ENCODE measurements around the gene CDKN1C. TPM values are rescaled to one million over a fixed set of nuclear protein-coding genes. Genes with fewer than 3 reads are reported as not detected.

CDKN1C gene
- total RNA-seq, 5 donors from 2014 or later (not counting 1 experiment from before 2014, with no cell fraction given), result 2.1 to 7.0 (median 5.3) TPM

DNA sequence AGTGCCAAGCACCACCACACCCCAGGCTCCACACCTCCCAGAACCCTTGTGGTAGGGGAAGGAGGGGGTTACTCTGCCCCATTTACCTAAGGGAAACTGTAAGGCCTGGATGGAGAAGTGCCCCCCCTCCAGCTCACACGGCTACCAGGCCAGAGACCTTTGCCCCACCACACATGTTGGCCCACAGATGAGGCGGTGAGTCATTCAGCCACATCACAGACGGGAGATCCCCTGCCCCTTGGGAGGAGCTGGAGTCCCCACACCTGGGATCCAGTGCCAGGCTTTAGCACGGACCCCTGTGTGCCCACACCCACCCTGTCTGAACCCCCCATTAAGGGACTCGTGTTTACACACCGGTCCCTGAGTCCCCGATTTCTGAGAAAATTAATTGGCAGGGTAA is 24.9 kb downstream of the CDKN1C start:
- POLR2A ChIA-PET, result no interaction called here
- peak in 2 of 35 experiments; percentile 14 to 15 for DNase-seq
- Histone ChIP-seq H3K27ac (ENCODE audit: low read length) (no peak overlapping the region), H3K4me1 (ENCODE audit: control insufficient read depth in 1 of 2, extremely low read depth in 1 of 2, insufficient read depth in 2 of 2, low read length in 2 of 2) (no peaks in the 10 kb centered on the region), H3K4me3 (ENCODE audit: control insufficient read depth in 1 of 2, extremely low read depth in 1 of 2, low read length in 1 of 2) (no peak overlapping the region), H3K27me3 (replicated peaks in 1 of 2; ENCODE audit: control insufficient read depth in 2 of 2, extremely low read depth in 1 of 2, insufficient read depth in 2 of 2, low read length in 1 of 2) (peaks cover 2 to 55% of the 10 kb centered on the region in 2 experiments), H3K36me3 (ENCODE audit: control insufficient read depth in 2 of 2, extremely low read depth in 1 of 2, insufficient read depth in 1 of 2, low read length in 1 of 2) (no peaks in the 10 kb centered on the region), H3K9me3 (no peaks in the 10 kb centered on the region)
- Mint-ChIP-seq H3K9me3 (no peaks in the 10 kb centered on the region), H3K27me3 (peaks cover 27 to 43% of the 10 kb centered on the region in 2 donors), H3K4me1 (no peaks in the 10 kb centered on the region), H3K27ac (no peak overlapping the region), H3K4me3 (no peak overlapping the region), H3K36me3 (no peaks in the 10 kb centered on the region)
- CTCF ChIA-PET, result interaction anchor here in 1 of 2 donors (0.6 kb wide), 1 partner anchor 189 kb away, joined by 3 read pairs; no protein-coding TSS in a partner anchor
- 28% methylated on average over 2 of the region's 7 CpGs for WGBS (ENCODE audit: insufficient coverage)
- ATAC-seq (replicated peaks in 1 of 4), result peak in 1 of 4 experiments; percentile 58

DNA sequence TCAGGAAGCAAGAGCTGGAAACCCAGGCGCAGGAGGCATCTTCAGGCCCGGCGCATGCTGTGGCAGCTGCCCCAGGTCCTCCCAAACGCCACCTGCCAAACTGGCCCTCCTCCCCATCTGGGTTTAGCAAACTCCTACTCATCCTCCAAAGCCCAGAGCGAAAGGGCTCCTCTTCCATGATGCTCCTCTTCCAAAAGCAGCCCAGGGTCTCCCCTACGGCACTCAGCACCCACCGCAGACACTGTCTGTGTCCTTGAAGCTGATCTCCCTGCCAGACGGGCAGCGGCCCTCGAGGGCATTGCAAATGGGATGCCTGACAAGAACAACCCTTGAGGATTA is 25.9 kb downstream of the CDKN1C start:
- WGBS (ENCODE audit: insufficient coverage), result 79% methylated on average over 9 of the region's 10 CpGs
- Histone ChIP-seq H3K36me3 (ENCODE audit: control insufficient read depth in 2 of 2, extremely low read depth in 1 of 2, insufficient read depth in 1 of 2, low read length in 1 of 2) (no peaks in the 10 kb centered on the region), H3K27me3 (replicated peaks in 1 of 2; ENCODE audit: control insufficient read depth in 2 of 2, extremely low read depth in 1 of 2, insufficient read depth in 2 of 2, low read length in 1 of 2) (peaks cover 2 to 49% of the 10 kb centered on the region in 2 experiments), H3K9me3 (no peaks in the 10 kb centered on the region), H3K27ac (ENCODE audit: low read length) (no peak overlapping the region), H3K4me3 (ENCODE audit: control insufficient read depth in 1 of 2, extremely low read depth in 1 of 2, low read length in 1 of 2) (no peak overlapping the region), H3K4me1 (ENCODE audit: control insufficient read depth in 1 of 2, extremely low read depth in 1 of 2, insufficient read depth in 2 of 2, low read length in 2 of 2) (no peaks in the 10 kb centered on the region)
- DNase-seq (no peak), ATAC-seq (replicated peaks in 1 of 4) (no peak)
- Mint-ChIP-seq H3K27me3 (peaks cover 22 to 36% of the 10 kb centered on the region in 2 donors), H3K4me1 (no peaks in the 10 kb centered on the region), H3K4me3 (no peak overlapping the region), H3K9me3 (no peaks in the 10 kb centered on the region), H3K27ac (no peak overlapping the region), H3K36me3 (no peaks in the 10 kb centered on the region)
- ChIA-PET POLR2A (no interaction called here), CTCF (no interaction called here)

DNA sequence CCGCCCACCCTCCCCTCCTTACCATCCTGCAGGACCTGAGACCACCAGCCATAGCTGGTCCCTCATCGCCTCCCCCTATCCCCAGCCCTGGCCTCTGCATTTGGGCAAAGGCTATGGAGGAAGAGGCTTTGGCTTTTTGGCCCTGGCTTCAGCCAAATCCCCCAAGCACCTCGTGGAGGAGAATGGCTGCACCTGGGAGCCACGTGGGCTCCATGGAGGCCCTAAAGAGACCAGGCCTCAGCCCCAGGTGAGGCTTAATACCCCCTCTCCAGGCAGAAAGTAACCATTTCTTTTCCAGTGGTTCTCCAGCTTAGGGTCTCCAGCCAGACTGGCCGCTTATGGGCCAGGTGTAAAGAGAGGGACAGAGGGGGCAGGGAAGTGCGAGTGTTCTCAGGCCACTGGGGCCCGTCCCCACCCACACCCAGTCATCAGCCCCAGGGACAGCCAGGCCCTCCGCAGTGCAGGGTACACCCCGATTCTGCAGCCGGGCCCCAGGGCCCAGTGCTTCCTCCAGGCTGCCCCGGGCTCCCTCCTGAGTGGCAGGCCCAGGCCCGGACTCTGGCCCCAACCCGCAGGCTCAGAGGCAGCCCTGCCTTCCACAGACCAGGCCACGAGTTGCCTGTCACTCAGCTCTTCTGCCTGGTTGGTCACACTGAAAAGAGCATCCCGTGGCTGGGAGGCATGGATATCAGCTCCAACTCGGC is 26.4 kb downstream of the CDKN1C start:
- POLR2A ChIA-PET, result no interaction called here
- Mint-ChIP-seq H3K27ac (no peak overlapping the region), H3K4me1 (no peaks in the 10 kb centered on the region), H3K9me3 (no peaks in the 10 kb centered on the region), H3K4me3 (no peak overlapping the region), H3K27me3 (peaks cover 17 to 31% of the 10 kb centered on the region in 2 donors), H3K36me3 (no peaks in the 10 kb centered on the region)
- CTCF ChIA-PET, result no interaction called here
- ATAC-seq (replicated peaks in 1 of 4), result no peak
- Histone ChIP-seq H3K36me3 (ENCODE audit: control insufficient read depth in 2 of 2, extremely low read depth in 1 of 2, insufficient read depth in 1 of 2, low read length in 1 of 2) (no peaks in the 10 kb centered on the region), H3K4me1 (ENCODE audit: control insufficient read depth in 1 of 2, extremely low read depth in 1 of 2, insufficient read depth in 2 of 2, low read length in 2 of 2) (no peaks in the 10 kb centered on the region), H3K4me3 (ENCODE audit: control insufficient read depth in 1 of 2, extremely low read depth in 1 of 2, low read length in 1 of 2) (no peak overlapping the region), H3K27ac (ENCODE audit: low read length) (no peak overlapping the region), H3K27me3 (replicated peaks in 1 of 2; ENCODE audit: control insufficient read depth in 2 of 2, extremely low read depth in 1 of 2, insufficient read depth in 2 of 2, low read length in 1 of 2) (peaks cover 2 to 44% of the 10 kb centered on the region in 2 experiments), H3K9me3 (no peaks in the 10 kb centered on the region)
- DNase-seq, result no peak
- WGBS (ENCODE audit: insufficient coverage), result 75% methylated on average over 12 of the region's 16 CpGs

DNA sequence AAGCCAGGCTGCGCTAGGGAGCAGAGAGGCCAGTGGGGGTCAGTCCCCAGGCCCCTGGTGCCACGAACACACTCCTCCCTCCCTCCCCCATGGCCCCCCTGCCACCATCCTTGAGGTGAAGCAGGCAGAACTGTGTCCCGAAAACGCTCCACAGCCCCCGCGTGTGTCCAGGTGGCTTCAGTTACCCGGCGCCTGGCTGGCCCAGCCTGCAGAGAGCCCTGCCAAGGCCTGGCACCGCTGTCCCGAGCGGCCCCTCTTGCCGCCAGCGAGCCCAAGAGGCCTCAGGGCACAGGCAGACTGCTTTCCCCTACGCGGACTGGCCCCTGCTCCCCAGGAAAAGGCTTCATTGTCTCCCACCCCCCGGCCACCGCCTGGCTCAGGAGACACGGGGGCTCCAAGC is 27.7 kb downstream of the CDKN1C start:
- ATAC-seq (replicated peaks in 1 of 4) (no peak), DNase-seq (no peak)
- Mint-ChIP-seq H3K27me3 (peaks cover 9 to 22% of the 10 kb centered on the region in 2 donors), H3K9me3 (no peaks in the 10 kb centered on the region), H3K4me1 (no peaks in the 10 kb centered on the region), H3K4me3 (no peak overlapping the region), H3K36me3 (no peaks in the 10 kb centered on the region), H3K27ac (no peak overlapping the region)
- ChIA-PET CTCF (no interaction called here), POLR2A (interaction anchor here in 1 of 2 donors (0.6 kb wide), 1 partner anchor 11 kb away, joined by 5 read pairs; no protein-coding TSS in a partner anchor)
- H3K27me3 ChIP-seq (replicated peaks in 1 of 2; ENCODE audit: control insufficient read depth in 2 of 2, extremely low read depth in 1 of 2, insufficient read depth in 2 of 2, low read length in 1 of 2), result peaks cover 0 to 33% of the 10 kb centered on the region in 2 experiments
- no peak overlapping the region for H3K4me3 ChIP-seq (ENCODE audit: control insufficient read depth in 1 of 2, extremely low read depth in 1 of 2, low read length in 1 of 2)
- H3K27ac ChIP-seq (ENCODE audit: low read length), result no peak overlapping the region
- 87% methylated on average over 16 of the region's 18 CpGs for WGBS (ENCODE audit: insufficient coverage)
- no peaks in the 10 kb centered on the region for H3K9me3 ChIP-seq
- no peaks in the 10 kb centered on the region for H3K36me3 ChIP-seq (ENCODE audit: control insufficient read depth in 2 of 2, extremely low read depth in 1 of 2, insufficient read depth in 1 of 2, low read length in 1 of 2)
- no peaks in the 10 kb centered on the region for H3K4me1 ChIP-seq (ENCODE audit: control insufficient read depth in 1 of 2, extremely low read depth in 1 of 2, insufficient read depth in 2 of 2, low read length in 2 of 2)

DNA sequence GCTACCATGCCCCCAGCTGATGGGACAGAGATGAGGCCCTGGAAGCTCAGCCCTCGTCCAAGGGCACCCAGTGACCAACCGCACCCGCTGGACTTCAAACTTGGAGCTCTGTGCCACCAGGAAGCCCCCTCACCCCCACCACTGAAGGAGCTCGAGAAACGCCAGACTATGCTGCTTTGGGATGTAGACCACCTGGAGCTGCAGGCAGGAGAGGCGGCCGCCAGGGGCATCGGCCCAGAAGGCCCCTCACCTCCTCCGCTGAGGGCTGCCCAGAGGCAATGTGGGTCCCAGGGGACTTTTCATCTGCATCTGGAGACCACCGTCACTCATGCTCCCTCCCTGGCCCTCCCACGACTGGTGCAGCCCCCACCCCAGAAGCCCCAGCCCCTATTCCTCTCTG is 28.3 kb downstream of the CDKN1C start:
- ATAC-seq (replicated peaks in 1 of 4), result no peak
- H3K27me3 Mint-ChIP-seq, result peaks cover 9 to 22% of the 10 kb centered on the region in 2 donors
- Histone ChIP-seq H3K27ac (ENCODE audit: low read length) (no peak overlapping the region), H3K27me3 (replicated peaks in 1 of 2; ENCODE audit: control insufficient read depth in 2 of 2, extremely low read depth in 1 of 2, insufficient read depth in 2 of 2, low read length in 1 of 2) (peaks cover 0 to 30% of the 10 kb centered on the region in 2 experiments), H3K9me3 (no peaks in the 10 kb centered on the region), H3K4me1 (ENCODE audit: control insufficient read depth in 1 of 2, extremely low read depth in 1 of 2, insufficient read depth in 2 of 2, low read length in 2 of 2) (no peaks in the 10 kb centered on the region), H3K36me3 (ENCODE audit: control insufficient read depth in 2 of 2, extremely low read depth in 1 of 2, insufficient read depth in 1 of 2, low read length in 1 of 2) (no peaks in the 10 kb centered on the region), H3K4me3 (ENCODE audit: control insufficient read depth in 1 of 2, extremely low read depth in 1 of 2, low read length in 1 of 2) (no peak overlapping the region)
- ChIA-PET CTCF (no interaction called here), POLR2A (interaction anchor here in 1 of 2 donors (0.6 kb wide), 1 partner anchor 11 kb away, joined by 5 read pairs; no protein-coding TSS in a partner anchor)
- H3K9me3 Mint-ChIP-seq, result no peaks in the 10 kb centered on the region
- no peak overlapping the region for H3K27ac Mint-ChIP-seq
- H3K36me3 Mint-ChIP-seq, result no peaks in the 10 kb centered on the region
- no peaks in the 10 kb centered on the region for H3K4me1 Mint-ChIP-seq
- H3K4me3 Mint-ChIP-seq, result no peak overlapping the region
- WGBS (ENCODE audit: insufficient coverage), result 81% methylated on average over 6 of the region's 11 CpGs
- DNase-seq, result no peak

DNA sequence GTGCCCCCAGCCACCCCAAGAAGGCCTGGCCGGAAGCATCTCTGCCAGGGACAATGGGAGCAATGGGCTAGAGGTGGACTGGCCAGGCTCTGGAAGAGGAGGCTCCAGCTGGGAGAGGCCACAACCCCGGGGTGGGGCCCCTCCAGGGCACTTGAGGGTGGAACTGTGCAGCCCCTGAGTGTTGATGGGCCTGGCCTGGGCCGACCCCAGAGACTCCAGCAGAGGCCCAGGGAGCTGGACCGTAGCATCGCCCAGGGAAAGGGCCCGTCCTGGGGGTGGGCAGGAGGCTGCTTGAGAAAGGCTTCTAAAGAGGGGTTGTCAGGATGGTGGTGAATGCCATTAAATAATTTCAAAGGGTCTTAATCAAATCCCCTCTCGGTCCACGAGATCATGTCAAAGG is 30.4 kb downstream of the CDKN1C start:
- Mint-ChIP-seq H3K4me3 (no peak overlapping the region), H3K36me3 (no peaks in the 10 kb centered on the region), H3K27ac (no peak overlapping the region), H3K9me3 (no peaks in the 10 kb centered on the region), H3K27me3 (peaks cover 0 to 6% of the 10 kb centered on the region in 2 donors), H3K4me1 (no peaks in the 10 kb centered on the region)
- Histone ChIP-seq H3K36me3 (ENCODE audit: control insufficient read depth in 2 of 2, extremely low read depth in 1 of 2, insufficient read depth in 1 of 2, low read length in 1 of 2) (no peaks in the 10 kb centered on the region), H3K4me1 (ENCODE audit: control insufficient read depth in 1 of 2, extremely low read depth in 1 of 2, insufficient read depth in 2 of 2, low read length in 2 of 2) (no peaks in the 10 kb centered on the region), H3K9me3 (no peaks in the 10 kb centered on the region), H3K27ac (ENCODE audit: low read length) (no peak overlapping the region), H3K27me3 (replicated peaks in 1 of 2; ENCODE audit: control insufficient read depth in 2 of 2, extremely low read depth in 1 of 2, insufficient read depth in 2 of 2, low read length in 1 of 2) (peaks cover 0 to 11% of the 10 kb centered on the region in 2 experiments), H3K4me3 (ENCODE audit: control insufficient read depth in 1 of 2, extremely low read depth in 1 of 2, low read length in 1 of 2) (no peak overlapping the region)
- DNase-seq (no peak), ATAC-seq (replicated peaks in 1 of 4) (no peak)
- POLR2A ChIA-PET, result no interaction called here
- CTCF ChIA-PET, result no interaction called here
- 72% methylated on average over 7 of the region's 8 CpGs for WGBS (ENCODE audit: insufficient coverage)
